ENCODE data around the gene RBM4B. TPM values are rescaled to one million over a fixed set of nuclear protein-coding genes. Genes with fewer than 3 reads are reported as not detected.

RBM4B gene
- total and polyA plus RNA-seq, 2 experiments from 2014 or later: 28.0 to 31.0 TPM

DNA sequence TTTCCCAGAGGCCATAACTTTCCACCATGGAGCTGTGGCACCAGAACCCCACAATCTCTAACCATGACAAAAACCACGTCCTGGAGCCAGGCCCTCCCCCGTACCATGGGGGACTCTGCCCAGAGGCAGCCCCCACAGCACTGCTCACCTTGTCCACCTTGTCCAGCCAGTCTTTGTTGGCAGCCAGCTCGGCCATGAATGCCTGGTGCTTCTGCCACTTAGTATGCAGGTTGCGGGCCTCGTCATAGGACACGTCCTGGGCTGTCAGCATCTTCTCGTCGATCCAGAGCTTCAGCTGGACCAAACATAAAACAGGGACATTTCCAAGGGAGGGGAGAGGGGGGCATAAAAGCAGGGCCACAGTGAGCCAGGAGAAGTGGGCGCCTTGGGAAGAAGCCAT, 20.8 kb upstream of the RBM4B start (continued):
- TF ChIP-seq CREB1 (CRISPR knock-in tag; IDR thresholded peaks at IDR 0.05; ENCODE audit: low read depth): no peak
- TF ChIP-seq NANOG (IDR thresholded peaks at IDR 0.05; ENCODE audit: borderline replicate concordance): no peak
- no peak for TF ChIP-seq EZH2 (IDR thresholded peaks at IDR 0.05; ENCODE audit: low read depth, unreplicated experiment)
- TF ChIP-seq JUNB (IDR thresholded peaks at IDR 0.05; ENCODE audit: unreplicated experiment): no peak

DNA sequence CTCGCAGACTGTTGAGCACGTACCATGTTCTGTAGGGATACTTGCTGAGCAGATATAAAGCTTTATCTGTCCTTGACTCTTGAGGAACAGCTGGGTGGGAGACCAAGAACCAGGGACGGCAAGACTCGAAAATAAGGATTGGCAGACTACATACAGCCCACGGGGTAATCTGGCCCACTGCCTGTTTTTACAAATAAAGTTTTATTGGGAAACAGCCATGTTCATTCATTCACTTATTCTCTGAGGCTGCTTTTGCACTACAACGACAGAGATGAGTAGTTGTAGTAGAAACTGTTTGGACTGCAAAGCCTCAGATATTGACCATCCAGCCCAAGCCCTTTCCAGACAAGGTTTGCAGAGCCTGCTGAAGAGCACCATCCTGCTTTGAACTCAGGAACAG, 20.3 kb upstream of the RBM4B start:
- no peak overlapping the region for H3K27ac Mint-ChIP-seq

DNA sequence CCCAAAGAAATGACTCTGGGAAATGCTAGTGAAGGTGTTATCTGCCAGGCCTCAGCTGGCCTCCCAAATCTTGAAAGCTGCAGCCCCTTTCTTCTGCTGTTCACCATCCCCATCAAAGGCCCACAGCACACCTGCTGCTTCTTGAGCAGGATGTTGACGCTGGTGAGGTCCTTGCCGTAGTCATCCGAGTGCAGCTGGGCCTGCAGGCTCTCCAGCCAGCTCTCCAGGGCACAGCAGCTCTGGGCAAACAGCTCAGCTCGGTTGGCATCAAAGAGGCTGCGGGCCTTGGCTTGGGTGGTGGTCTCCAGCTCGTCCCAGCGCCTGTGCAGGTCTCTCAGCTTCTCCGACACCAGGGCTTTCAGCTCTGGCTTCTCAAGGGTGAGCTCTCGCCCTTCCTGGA, 18.5 kb upstream of the RBM4B start:
- DNase-seq (ENCODE audit: low spot score) (no peak), ATAC-seq (no peak)
- H3K9me3 Mint-ChIP-seq: no peaks in the 10 kb centered on the region; the same call in 2 of the 3 replicates
- Histone ChIP-seq H3K36me3 (ENCODE audit: insufficient read depth) (no peaks in the 10 kb centered on the region), H2AFZ (no peak overlapping the region), H3K4me3 (no peak overlapping the region), H3F3A (replicated peaks; ENCODE audit: low read depth) (no peaks in the 10 kb centered on the region), H3K4me2 (no peak overlapping the region), H4K20me1 (replicated peaks; ENCODE audit: insufficient read depth) (no peaks in the 10 kb centered on the region), H3K9me2 (ENCODE audit: insufficient read depth) (no peaks in the 10 kb centered on the region), H3K27me3 (ENCODE audit: insufficient read depth) (no peaks in the 10 kb centered on the region), H3K4me1 (ENCODE audit: insufficient read depth) (no peaks in the 10 kb centered on the region), H3K79me2 (replicated peaks; ENCODE audit: insufficient read depth) (no peaks in the 10 kb centered on the region), H3K27ac (ENCODE audit: low read depth) (no peak overlapping the region)
- no peak overlapping the region for H3K27ac Mint-ChIP-seq
- H3K4me1 Mint-ChIP-seq: no peaks in the 10 kb centered on the region; the same call in 1 of the 3 replicates
- no peak overlapping the region for H3K4me3 Mint-ChIP-seq
- H3K36me3 Mint-ChIP-seq (ENCODE audit: low read depth): peaks cover 57% of the 10 kb centered on the region
- TF ChIP-seq JUNB (IDR thresholded peaks at IDR 0.05; ENCODE audit: unreplicated experiment) (no peak), CREB1 (CRISPR knock-in tag; IDR thresholded peaks at IDR 0.05; ENCODE audit: low read depth) (no peak), EZH2phosphoT487 (IDR thresholded peaks at IDR 0.05; ENCODE audit: unreplicated experiment) (no peak)
- peaks cover 8% of the 10 kb centered on the region for H3K27me3 Mint-ChIP-seq (ENCODE audit: insufficient read depth, low read depth, poor library complexity)

More for the DNA sequence above, 20.3 kb upstream of the RBM4B start:
- Histone ChIP-seq H2AFZ (no peak overlapping the region), H3K36me3 (ENCODE audit: insufficient read depth) (no peaks in the 10 kb centered on the region), H3K4me1 (ENCODE audit: insufficient read depth) (no peaks in the 10 kb centered on the region), H3K4me2 (no peak overlapping the region), H4K20me1 (replicated peaks; ENCODE audit: insufficient read depth) (no peaks in the 10 kb centered on the region), H3K27me3 (ENCODE audit: insufficient read depth) (no peaks in the 10 kb centered on the region), H3K9me2 (ENCODE audit: insufficient read depth) (no peaks in the 10 kb centered on the region), H3K79me2 (replicated peaks; ENCODE audit: insufficient read depth) (no peaks in the 10 kb centered on the region), H3K4me3 (no peak overlapping the region), H3F3A (replicated peaks; ENCODE audit: low read depth) (no peaks in the 10 kb centered on the region), H3K27ac (ENCODE audit: low read depth) (no peak overlapping the region)
- H3K36me3 Mint-ChIP-seq (ENCODE audit: low read depth): peaks cover 63% of the 10 kb centered on the region
- H3K4me1 Mint-ChIP-seq: no peaks in the 10 kb centered on the region; the same call in 1 of the 3 replicates
- DNase-seq (ENCODE audit: low spot score) (no peak), ATAC-seq (no peak)
- no peaks in the 10 kb centered on the region; the same call in 2 of the 3 replicates for H3K9me3 Mint-ChIP-seq
- TF ChIP-seq STAT1 (IDR thresholded peaks at IDR 0.05; ENCODE audit: unreplicated experiment): no peak
- no peak for TF ChIP-seq CREB1 (CRISPR knock-in tag; IDR thresholded peaks at IDR 0.05; ENCODE audit: low read depth)
- TF ChIP-seq, protein P1, sequence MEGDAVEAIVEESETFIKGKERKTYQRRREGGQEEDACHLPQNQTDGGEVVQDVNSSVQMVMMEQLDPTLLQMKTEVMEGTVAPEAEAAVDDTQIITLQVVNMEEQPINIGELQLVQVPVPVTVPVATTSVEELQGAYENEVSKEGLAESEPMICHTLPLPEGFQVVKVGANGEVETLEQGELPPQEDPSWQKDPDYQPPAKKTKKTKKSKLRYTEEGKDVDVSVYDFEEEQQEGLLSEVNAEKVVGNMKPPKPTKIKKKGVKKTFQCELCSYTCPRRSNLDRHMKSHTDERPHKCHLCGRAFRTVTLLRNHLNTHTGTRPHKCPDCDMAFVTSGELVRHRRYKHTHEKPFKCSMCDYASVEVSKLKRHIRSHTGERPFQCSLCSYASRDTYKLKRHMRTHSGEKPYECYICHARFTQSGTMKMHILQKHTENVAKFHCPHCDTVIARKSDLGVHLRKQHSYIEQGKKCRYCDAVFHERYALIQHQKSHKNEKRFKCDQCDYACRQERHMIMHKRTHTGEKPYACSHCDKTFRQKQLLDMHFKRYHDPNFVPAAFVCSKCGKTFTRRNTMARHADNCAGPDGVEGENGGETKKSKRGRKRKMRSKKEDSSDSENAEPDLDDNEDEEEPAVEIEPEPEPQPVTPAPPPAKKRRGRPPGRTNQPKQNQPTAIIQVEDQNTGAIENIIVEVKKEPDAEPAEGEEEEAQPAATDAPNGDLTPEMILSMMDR (conservative IDR thresholded peaks at IDR 0.05; ENCODE audit: low read depth in 2 of 2): no peak
- no peak for TF ChIP-seq EZH2phosphoT487 (IDR thresholded peaks at IDR 0.05; ENCODE audit: unreplicated experiment)
- TF ChIP-seq, protein P2, sequence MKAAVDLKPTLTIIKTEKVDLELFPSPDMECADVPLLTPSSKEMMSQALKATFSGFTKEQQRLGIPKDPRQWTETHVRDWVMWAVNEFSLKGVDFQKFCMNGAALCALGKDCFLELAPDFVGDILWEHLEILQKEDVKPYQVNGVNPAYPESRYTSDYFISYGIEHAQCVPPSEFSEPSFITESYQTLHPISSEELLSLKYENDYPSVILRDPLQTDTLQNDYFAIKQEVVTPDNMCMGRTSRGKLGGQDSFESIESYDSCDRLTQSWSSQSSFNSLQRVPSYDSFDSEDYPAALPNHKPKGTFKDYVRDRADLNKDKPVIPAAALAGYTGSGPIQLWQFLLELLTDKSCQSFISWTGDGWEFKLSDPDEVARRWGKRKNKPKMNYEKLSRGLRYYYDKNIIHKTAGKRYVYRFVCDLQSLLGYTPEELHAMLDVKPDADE (IDR thresholded peaks at IDR 0.05): no peak
- no peak for TF ChIP-seq EZH2 (IDR thresholded peaks at IDR 0.05; ENCODE audit: low read depth, unreplicated experiment)
- no peak for TF ChIP-seq ZNF331 (CRISPR knock-in tag; IDR thresholded peaks at IDR 0.05; ENCODE audit: low read depth)
- TF ChIP-seq JUNB (IDR thresholded peaks at IDR 0.05; ENCODE audit: unreplicated experiment): no peak
- TF ChIP-seq ZNF114 (CRISPR knock-in tag; IDR thresholded peaks at IDR 0.05): no peak
- no peak for TF ChIP-seq POLR2AphosphoS5 (IDR thresholded peaks at IDR 0.05; ENCODE audit: low read depth)
- H3K27me3 Mint-ChIP-seq (ENCODE audit: insufficient read depth, low read depth, poor library complexity): peaks cover 8% of the 10 kb centered on the region
- H3K4me3 Mint-ChIP-seq: no peak overlapping the region
